ENCODE measurements around the gene MSLN.

GRCh38 chr16:760065-760464, 469 bp upstream of the MSLN start:
- TF ChIP-seq CTCF (IDR thresholded peaks at IDR 0.05) (no peak), POLR2A (IDR thresholded peaks at IDR 0.05) (no peak)

Data from lower leg skin (tissue), 3 donors.